Caki2 (cell line): ENCODE measurements around the gene LRRC46. TPM values are rescaled to one million over a fixed set of nuclear protein-coding genes. Genes with fewer than 3 reads are reported as not detected.

Source experiments
- DNase-seq: peaks from one replicate; pipeline ENCODE4 v3.0.0-alpha.2; 2015; ENCODE audit warnings: low read depth
- in situ Hi-C: cut with HindIII; loops from 2 replicates; pipeline ENCODE4 v1.10.0; 2016; ENCODE audit warnings: low sequenced_read_pairs, low pct_unique_long_range_greater_than_20kb, mixed read lengths
- total RNA-seq: library from RNA; depleted of rRNA; stranded (reverse); fragments of >200 nt; shearing (Covaris generic); gene quantifications from 2 replicates; pipeline ENCODE4 v1.2.3, GENCODE V29; 2014; ENCODE audit warnings: low replicate concordance

LRRC46 gene
- total RNA-seq, 1 experiment from 2014 or later: not detected

DNA sequence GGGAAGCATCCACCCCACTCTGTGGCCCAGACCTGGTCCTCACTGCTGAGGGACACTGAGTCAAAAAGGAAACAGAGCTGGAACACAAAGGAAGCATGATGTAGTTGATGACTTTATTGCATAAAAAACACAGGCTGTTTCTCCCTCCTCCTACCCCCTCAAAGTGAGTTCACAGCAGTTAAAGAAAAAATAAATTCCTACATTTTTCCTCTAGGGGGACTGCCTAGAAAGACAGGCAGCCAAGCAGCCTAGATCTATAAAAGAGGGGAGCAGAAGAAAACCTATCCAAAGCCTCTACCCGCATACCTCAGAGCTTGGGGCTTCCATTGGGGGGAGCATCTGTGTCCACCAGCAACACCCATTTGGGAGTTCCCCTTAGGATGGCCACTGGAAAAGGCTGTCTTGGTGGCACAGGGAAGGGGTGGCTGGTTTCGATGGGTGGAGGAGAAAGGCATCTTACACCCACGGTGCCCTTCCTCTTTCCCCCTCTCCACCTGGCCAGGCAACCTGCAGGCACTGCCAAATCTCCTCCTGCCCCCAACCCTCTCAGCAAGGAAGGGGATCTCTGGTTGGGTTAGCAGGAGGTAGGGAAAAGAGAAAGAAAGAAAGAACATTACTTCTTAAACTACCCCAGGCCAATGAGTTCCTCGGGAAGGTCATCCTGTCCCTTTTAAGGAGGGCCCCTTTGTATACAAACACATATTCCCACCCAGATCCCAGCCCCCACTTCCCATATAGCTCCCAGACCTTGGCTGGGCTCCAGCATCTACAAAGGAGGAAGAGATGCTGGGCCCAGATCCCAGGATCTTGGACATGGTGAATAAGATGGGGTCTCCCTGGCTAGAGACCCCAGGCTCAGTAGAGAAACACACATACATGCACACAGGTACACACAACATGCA is 13.6 kb downstream of the LRRC46 start:
- in situ Hi-C loops: no loop called here
- DNase-seq: no peak

DNA sequence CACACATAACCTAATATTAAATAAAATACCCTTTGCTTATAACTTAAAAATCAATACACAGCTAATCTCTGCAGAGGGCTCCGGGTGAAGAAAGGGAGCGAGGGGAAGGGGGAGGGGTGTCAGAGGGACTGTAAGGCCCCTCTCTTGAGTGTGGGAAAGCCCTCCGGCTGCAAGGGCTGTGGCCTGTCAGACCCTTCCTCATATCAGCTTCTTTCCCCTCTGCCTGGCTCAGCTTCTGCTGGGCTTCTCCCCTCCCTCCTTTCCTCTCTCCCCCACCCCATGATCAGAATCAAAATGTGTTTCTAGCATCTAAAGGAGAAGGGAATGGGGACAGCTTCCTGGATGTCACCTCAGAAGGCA is 14.2 kb downstream of the LRRC46 start:
- in situ Hi-C loops: no loop called here

DNA sequence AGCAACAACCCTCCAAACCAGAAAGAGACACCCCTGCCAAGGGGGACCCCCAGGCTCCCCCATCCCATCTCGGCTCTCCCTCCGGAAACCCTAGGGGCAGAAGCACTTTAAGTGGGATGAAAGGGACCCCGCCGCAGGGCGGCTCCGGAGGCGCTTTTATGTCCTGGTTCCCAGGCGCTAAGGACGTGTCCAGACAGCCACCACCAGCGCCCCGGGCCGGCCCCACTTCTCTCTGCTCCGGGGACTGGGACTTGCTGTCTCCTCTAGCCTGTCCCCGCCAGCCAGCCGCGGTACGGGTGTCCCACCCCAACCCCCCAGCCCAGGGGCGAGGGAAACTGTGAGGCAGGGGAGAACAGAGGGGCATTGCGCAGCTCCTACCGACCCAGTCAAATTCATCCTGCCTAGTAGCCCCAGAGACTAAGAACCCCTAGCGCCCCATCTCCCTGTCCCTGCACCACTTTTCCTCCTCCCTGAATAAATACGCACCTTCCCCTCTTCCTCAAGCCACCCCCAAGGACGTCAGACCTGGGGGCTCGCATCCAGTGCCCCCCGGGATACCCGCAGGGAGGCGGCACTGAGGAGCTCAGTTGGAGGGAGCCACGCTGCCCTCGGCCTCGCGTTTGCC is 15.4 kb downstream of the LRRC46 start:
- in situ Hi-C loops: no loop called here
- no peak for DNase-seq

More for the DNA sequence above, 14.2 kb downstream of the LRRC46 start:
- DNase-seq: no peak

DNA sequence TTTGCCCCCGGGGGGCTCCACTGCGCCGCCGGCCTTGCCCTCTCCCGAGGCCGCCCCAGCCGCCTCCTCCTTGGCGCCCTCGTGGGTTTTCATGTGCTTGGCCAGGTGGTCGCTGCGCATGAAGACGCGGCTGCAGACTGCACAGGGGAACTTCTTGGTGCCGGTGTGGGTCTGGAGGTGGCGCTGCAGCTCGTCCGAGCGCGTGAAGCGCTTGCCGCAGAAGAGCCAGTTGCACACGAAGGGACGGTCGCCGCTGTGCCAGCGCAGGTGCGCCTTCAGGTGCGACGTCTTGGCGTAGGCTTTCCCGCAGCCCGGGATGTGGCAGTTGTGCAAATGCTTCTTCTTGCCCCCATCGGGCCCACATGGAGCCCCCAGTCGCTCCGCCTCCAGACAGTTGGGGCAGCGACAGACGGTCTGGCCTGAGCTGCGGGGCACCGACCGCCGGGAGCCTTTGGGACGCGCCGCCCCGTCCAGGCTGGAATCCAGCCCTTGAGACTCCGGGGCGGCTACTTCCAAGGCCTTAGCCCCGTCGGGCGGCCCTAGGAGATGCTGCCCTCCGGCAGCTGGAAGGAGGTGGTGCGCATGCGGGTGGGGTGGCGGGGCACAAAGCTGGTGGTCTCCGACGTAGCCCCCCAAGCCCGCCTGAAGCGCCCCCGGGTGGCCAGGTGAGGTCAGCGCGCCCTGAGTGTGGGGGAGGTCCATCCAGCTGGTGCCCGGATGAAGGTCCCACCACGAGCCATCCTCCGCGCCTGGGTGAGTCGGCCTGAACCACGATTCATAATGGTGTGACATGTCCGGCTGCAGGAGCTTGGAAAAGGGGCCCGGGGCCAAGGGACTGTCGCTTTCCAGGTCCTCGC is 16.1 kb downstream of the LRRC46 start:
- no peak for DNase-seq
- in situ Hi-C loops: no loop called here

DNA sequence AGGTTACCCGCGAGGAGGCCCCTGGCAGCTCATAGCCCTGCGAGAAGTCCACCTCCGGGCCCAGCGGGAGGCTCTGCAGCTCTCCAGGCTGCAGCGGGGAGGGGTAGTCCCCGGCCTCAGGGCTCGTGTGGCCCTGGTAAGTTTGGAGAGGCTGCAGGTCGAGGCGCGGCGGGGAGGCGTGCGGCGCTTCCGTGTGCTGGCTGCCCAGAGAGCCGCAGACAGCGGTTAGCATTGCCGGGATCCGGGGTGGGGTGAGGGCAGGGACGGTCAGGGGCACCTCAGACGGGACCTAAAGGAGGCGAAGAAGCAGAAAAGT is 16.7 kb downstream of the LRRC46 start:
- in situ Hi-C loops: no loop called here

DNA sequence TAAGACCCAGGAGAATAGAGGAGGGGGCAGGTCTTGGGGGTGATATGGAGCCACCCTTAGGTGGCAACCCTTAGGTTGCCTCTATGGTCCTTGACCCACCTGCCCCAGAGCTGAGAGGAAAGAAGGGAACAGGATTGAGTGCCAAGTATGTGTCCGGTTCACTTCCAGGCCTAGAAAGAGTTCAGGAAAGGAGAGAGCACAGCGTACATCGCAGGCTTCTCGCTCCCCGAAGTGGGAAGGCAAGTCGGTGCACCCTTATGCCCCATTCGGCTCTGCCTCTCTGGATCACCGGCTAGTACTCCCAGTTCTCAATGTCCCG is 18.9 kb downstream of the LRRC46 start:
- in situ Hi-C loops: no loop called here
- DNase-seq: no peak

More for the DNA sequence above, 16.7 kb downstream of the LRRC46 start:
- no peak for DNase-seq

DNA sequence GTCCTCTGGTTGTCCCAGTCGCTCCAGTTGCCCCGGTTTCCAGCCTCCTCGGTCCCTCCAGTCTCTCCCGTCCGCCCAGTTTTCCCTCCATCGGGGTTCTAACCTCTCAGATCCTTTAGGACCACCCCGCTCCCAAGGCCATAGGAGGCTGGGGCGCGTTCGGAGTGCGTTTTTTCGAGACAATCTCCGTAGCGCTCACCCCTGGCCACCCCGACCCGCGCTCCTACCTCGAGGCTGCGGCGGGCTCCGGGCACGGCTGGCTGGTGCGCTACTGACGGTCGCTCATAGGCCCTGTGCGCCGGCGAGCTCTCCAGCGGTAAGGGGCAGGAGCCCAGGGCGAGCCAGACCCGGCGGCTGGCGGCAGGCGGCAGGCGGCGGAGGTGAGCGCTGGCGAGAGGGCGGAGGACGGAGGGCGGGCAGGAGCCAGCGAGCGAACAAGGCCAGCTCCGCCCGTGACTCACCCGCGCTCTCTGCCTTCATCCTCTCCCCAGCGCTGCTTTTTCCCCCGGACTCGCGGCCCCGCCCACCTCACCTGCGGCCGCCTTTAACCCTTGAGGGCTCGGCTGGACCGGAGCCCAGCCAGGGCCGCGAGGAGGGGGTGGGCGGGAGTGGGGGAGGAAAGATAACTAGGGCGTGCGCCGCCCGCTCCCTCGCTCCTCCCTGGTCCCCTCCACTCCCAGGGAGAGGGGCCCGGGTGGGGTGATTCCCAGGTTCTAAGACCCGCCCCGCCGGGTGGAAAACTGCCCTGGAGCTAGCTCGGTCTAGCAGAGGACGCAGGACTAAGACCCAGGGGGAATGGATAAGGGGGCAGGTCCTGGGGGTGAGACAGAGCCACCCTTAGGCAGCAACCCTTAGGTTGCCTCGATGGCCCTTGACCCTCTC is 19.5 kb downstream of the LRRC46 start, which contains the start of gene SP6:
Gene SP6 (minus strand): TSS at position 472 of the 882 bp plus-strand sequence. CDS start 2,734 bp downstream, outside the sequence.
- in situ Hi-C loops: no loop called here

DNA sequence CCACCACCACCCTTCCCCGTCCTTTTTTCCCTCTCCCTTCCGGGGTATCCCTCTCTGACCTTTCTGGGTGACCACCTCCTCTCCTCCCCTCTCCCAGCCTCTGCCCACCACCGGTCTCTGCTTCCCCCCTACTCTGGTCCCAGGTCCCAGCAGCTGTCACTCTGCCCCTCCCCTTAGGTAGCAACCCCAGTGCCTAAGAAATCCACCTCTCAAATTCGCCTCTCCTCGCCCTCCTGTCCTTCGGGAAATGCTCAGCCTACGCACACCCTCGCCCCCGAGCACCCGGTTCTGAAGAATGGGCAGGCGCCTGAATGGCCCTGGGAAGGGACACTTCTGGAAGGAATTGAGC is 20.3 kb downstream of the LRRC46 start:
- DNase-seq: no peak
- in situ Hi-C loops: no loop called here

More for the DNA sequence above, 19.5 kb downstream of the LRRC46 start, which contains the start of gene SP6:
- DNase-seq: peak; percentile 73

DNA sequence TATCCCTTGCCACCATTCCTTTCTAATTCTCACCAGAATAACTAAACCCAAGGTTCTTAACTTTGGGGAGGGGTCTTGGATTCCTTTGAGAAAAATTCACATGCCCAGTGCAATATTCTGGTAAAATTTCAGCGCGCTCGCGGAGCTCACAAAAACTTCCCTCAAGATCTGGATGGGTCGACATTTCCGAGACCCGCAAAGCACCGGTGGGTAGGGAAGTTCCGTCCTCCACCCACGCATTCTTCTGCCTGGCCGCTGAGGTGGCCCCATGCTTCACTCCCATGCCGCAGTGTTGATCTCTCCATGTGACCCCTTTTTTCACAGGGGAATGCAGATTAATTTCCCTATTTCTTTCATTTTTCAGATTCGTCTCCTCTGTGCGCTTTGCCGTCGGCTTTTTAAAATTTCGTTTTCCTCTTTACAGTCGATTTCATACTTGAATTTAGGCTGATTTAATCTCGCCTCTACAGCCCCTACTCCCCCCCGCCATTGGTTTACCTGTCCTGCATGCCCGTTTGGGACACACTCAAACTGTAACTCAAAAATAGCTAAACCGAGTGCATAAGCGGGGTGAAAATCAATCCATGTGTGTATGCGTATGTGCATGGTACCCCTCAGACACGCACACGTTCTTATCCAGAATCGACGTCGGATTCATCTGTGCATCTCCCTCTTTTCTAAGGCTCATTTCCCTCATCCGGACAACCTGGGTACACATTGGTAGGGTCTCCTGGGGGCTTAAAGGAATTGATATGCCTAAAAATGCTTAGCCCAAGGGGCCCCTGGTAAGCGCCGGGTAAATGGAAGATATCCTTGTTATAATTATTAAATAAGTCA is 20.9 kb downstream of the LRRC46 start:
- DNase-seq: no peak
- in situ Hi-C loops: no loop called here

DNA sequence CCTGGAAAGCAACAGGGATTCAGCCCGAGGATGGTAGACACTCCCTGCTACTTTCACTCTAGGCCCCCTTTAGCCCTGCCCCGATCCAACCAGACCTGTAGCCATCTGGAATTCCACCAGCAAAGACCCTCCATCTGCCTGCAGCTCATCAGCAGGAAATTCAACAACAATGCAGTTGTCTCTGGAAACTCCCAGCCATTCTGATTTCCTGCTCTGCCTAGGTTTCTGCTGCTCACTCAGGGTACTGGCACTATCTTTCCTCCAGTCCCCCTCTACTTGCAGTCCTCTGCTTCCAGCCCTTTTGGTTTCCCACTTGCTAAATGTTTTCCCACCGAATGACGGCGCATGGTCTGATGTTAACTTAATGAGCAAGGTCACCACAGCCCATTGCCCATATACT is 22.1 kb downstream of the LRRC46 start:
- DNase-seq: no peak
- in situ Hi-C loops: no loop called here

DNA sequence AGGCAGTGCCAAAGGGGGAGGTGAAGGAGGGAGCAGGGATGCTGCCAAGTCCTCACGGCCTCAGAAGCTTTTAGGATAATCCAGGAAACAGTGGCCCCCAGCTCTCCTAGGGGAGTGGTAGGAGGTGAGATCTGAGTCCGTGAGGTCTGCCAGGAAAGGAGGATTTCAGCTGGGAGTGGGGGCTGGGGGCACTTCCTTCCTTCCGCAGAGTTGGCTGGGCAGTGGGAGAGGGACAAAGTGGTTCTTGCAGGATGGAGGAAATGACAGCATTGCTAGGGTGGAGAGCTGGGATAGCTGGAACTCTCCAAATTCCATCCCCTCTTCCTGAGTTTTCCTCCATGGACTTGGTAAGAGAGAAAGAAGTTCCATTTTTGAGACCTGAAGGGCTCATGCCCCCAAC is 24.3 kb downstream of the LRRC46 start:
- DNase-seq: no peak
- in situ Hi-C loops: no loop called here

DNA sequence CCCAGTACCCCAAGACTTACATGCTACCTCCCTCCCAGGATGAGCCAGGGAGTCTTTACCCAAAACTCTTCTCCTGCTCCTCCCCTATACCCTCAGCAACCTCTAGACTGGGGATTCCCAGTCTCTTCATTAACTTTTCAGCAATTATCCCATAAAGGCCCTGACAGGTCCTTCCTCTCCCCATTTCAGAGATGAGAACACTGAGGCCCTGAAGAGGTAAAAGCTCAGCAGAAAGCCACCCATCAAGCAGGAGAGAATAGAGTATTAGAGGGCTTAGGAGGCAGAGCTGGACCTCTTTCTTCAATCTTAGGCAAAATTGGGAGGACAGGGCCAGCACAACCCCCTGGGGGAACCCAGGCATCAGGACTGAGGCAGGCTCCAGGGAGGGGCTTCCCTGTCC is 25.4 kb downstream of the LRRC46 start:
- no peak for DNase-seq
- in situ Hi-C loops: no loop called here

DNA sequence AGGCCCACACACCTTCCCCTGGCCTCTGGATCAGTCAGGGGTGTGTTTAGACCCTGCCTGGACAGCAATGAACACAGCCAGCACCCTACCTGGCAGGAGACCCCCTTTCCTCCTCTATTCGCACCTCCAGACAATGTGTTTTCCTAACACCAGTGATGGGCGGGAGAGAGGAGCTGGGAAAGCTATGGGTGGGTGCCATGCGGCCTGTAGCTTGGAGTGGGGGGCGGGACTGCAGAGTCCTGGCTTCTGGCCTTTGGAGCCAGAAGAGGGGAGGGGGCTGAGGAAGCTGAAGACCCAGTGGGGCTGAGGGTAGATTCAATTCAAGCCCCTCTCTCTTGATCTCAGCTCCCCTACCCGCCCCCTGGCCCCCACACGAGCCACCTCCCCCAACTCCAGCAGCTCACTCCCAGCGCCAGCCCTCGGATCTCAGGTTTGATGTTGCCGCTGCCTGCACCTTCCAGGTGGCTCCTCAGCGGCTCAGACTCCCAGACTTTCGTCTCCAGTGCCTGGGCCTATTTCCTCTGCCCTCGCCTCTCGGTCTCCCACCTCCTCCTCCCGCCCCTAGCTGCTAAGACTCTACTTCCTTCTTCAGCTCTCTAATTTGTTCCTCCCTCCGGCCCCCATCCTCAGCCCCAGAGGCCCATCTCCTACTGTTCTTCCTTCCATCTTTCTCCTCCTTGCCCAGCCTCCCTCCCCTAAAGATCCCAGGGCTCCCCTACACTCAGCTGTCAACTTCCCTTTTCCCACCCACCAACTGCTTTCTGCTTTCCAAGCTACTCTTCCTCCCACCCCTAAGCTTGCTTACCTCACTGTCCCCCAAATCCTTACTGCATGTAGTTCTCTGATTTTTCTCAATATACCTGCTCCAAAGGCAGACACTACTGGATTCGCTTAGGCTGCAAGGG is 26.3 kb downstream of the LRRC46 start:
- in situ Hi-C loops: no loop called here
- no peak for DNase-seq

DNA sequence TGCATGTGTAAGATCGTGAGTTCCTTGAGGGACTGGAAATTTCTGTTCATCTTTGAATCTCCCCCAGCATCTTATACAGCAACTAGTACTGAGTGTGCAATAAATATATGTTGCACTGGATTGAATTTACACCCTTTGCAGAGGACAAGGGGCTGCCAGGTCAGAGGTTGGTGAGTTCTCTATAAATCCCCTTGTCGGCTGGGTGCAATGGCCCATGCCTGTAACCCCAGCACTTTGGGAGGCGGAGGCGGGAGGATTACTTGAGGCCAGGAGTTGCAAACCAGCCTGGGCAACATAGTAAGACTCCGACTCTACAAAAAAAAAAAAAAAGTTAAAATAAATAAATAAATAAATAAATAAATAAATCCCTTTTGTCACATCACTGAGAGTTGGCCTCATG is 28.9 kb downstream of the LRRC46 start:
- in situ Hi-C loops: no loop called here

DNA sequence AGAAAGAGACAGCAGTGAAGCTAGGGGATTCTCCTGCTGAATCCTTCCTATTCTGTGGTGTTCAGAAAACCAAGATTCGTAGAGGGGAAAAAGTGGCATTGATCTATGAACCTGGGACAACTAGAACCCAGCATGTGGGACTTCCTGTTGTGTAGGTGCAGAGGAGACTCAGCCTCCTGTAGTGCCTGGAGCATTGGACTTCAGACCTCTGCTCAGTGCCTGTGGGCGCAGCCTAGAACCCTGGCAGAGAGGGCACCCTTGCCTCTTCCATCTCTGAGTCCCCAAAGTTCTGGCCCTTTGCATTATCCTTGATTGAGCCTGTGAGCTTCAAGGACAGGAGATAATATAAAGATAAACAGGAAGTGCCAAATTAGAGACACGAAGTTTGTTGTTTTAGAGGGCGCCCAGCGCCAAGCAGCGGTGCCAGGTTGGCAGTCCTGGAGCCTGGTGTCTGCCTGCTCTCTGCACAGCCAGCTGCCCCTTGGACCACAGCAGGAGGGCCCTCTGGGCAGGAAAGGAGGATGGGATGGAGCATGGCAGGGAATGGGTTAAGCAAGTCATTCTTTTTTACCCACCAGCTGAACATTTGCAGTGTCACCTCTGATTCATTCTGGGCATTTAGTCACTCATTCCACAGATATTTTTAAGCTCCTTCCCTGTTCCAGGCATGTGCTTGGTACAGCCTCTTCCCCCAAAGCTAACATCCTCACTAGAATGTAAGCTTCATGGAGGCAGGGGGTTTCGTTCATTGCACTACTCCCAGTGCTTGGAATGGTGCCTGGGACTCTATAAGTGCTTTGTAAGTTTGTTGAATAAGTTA is 31.4 kb downstream of the LRRC46 start:
- peak; percentile 69 for DNase-seq
- in situ Hi-C loops: no loop called here

More for the DNA sequence above, 28.9 kb downstream of the LRRC46 start:
- no peak for DNase-seq

DNA sequence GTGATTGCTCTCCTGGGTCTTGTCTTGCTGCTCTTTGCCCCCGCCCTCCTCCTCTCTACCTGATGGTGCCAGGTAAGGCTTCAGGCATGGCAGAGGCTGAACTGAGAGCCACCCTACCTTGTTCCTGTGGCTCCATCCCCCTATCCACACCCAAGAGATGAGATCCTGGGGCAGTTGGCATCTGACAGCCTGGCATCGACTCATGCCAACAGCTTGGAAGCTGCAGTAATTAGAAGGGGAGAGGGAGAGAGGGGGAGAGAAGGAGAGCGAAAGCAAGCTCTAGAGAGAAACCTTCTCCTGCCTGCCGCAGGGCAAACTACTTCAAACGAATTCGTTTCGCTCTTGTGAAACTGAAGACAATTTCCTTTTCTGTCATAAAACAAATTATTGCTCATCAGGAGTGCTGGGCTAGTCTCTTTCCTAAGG is 33.3 kb downstream of the LRRC46 start:
- no peak for DNase-seq

More for the DNA sequence above, 33.3 kb downstream of the LRRC46 start:
- in situ Hi-C loops: no loop called here
